GM19025 (cell line): ENCODE data around the gene SF1.
"Not testable (repeated sequence)": the region's sequence is repeated elsewhere in the genome, so short reads cannot be mapped to it uniquely, and the experiment has no call there.

Experiments
- ATAC-seq: cut with Tn5 transposase; IDR thresholded peaks from one replicate; pipeline ENCODE4 v1.9.1; 2021; ENCODE audit warnings: mild to moderate bottlenecking, low read depth, moderate library complexity; ENCODE audit not compliant: unreplicated experiment

Gene SF1, protein sequence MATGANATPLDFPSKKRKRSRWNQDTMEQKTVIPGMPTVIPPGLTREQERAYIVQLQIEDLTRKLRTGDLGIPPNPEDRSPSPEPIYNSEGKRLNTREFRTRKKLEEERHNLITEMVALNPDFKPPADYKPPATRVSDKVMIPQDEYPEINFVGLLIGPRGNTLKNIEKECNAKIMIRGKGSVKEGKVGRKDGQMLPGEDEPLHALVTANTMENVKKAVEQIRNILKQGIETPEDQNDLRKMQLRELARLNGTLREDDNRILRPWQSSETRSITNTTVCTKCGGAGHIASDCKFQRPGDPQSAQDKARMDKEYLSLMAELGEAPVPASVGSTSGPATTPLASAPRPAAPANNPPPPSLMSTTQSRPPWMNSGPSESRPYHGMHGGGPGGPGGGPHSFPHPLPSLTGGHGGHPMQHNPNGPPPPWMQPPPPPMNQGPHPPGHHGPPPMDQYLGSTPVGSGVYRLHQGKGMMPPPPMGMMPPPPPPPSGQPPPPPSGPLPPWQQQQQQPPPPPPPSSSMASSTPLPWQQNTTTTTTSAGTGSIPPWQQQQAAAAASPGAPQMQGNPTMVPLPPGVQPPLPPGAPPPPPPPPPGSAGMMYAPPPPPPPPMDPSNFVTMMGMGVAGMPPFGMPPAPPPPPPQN

GRCh38 chr11:64778473-64779298, at the start of gene SF1:
TSS of gene SF1 (minus strand) at chr11:64778542. CDS start at chr11:64778392, 150 bp downstream.
- peak; percentile 78 for ATAC-seq

- no peak for ATAC-seq
These were observed 49.1 kb upstream of the SF1 start for GRCh38 chr11:64827451-64827839.

GRCh38 chr11:64826578-64827450, 48.5 kb upstream of the SF1 start:
- ATAC-seq: no peak

GRCh38 chr11:64826062-64826461, 47.7 kb upstream of the SF1 start:
- no peak for ATAC-seq

DNA sequence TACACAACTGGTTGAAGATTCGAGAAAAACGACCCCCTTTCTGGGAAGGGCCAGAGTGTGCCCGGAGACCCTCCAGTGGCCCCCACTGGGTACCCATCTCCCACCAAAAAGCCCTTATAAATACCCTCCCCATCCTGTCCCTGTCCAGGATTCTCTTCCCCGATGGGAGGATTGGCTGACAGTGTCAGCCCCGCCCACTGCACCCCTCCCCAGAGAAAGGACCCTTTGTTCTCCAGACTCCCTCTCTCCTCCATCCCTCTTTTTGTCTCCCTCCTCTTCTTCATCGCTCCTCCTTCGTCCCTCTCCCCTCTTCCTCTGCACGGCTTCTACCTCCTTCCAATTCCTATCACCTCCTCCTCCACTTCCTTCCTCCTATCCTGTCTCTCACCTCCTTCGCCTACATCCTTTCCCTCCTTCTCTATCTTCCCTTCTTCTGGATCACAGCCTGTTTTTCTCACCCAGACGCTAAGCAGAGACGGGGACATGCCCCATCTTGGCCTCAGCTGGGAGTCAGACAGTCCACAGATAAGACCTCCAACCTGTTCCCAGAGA, 45.3 kb upstream of the SF1 start:
- no peak for ATAC-seq

- no peak for ATAC-seq
These were observed 39.1 kb upstream of the SF1 start for GRCh38 chr11:64817476-64817875.

GRCh38 chr11:64815433-64815832, 37.1 kb upstream of the SF1 start:
- not testable (repeated sequence) for ATAC-seq

DNA sequence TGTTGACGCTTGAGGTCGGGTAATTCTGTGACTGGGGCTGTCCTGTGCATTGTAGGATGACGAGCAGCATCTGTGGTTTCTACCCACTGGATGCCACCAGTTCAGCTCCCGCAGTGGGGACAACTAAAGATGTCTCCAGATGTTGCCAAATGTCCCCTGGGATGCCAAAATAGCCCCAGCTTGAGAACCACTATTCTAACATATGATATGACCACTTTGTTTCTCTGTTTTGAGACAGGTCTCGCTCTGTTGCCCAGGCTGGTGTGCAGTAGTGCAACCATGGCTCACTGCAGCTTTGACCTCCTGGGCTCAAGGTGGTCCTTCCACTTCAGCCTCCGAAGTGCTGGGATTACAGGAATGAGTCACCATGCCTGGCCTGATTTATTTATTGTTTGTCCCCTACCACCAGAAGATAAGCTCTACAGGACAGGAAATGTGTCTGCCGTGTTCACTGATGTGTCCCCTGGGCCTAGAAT, 36.4 kb upstream of the SF1 start:
- no peak for ATAC-seq

GRCh38 chr11:64813826-64814225, 35.5 kb upstream of the SF1 start:
- no peak for ATAC-seq

GRCh38 chr11:64810891-64811272, 32.5 kb upstream of the SF1 start:
- no peak for ATAC-seq

DNA sequence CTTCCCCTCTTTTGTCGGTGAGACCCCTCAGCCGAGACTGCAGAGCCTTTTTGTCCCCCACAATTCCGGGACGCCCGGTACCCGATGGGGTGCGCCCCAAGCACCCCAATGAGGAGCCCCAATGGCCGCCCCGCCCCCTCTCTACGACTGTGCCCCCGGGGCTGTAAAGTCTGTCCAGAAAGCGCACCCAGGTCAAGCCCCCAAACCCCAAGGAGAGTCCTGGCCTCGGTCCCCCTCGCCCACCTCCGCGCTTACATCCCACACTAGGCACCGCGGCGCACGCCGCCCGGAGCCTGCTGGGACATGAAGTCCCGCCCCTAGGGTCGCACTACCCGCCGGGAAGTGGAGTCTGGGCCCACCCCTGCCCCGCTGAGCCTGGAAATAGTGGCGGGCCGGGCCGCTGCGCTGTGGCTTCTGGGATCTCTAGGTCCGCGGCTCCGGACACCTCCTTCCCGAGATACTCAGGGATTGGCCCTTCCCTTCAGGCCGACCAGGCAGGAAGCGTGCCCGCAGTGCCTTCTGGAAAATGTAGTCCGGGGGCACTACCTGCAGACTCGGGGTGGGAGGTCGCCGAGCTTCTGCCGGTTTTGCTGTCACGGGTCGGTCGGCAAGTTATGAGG, 32.0 kb upstream of the SF1 start, which contains the start of gene MEN1:
TSS of gene MEN1 (minus strand) at position 281 of the 620 bp plus-strand sequence. CDS start 442 bp downstream, outside the sequence.
- ATAC-seq: peak; percentile 64

- ATAC-seq: no peak
These were observed 31.5 kb upstream of the SF1 start for GRCh38 chr11:64809781-64810241.

GRCh38 chr11:64805481-64805880, 27.1 kb upstream of the SF1 start:
- ATAC-seq: no peak

DNA sequence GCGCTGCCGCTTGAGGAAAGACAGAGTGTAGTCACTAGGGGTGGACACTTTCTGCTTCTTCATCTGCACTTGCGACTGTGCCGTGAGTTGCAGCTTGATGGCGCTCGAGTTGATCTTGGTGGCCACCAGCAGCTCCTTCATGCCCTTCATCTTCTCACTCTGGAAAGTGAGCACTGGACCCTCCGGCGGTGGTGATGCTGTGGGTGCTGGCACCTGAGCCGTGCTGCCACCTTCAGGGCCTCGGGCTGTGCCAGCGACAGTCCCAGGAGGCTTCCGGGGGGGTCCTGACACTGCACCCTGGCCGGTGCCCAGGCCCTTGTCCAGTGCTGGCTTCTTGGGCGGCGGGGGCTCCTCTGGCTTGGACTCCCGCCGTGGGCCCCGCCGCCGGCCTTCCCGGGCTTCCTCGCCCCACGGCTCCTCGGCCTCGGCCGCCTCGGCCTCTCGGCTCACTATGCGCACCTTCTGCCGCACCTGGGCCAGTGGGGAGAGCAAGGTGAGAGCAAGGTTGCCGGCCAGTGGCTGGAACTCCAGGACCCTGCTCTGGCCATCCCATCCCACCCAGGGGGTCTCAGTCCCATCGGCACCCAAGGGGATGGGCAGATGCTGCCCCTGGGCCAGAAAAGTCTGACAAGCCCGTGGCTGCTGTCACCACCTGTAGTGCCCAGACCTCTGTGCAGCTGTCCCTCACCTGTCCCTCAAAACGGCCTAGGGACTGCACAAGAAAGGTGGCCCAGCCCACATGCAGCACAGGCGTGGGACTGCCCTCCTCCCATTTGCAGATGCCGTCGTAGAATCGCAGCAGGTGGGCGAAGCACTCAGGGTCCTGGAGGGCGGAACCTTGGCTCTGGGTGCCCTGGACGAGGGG, 26.2 kb upstream of the SF1 start:
- ATAC-seq: no peak

- ATAC-seq: no peak
These were observed 25.6 kb upstream of the SF1 start for GRCh38 chr11:64803846-64804345.

DNA sequence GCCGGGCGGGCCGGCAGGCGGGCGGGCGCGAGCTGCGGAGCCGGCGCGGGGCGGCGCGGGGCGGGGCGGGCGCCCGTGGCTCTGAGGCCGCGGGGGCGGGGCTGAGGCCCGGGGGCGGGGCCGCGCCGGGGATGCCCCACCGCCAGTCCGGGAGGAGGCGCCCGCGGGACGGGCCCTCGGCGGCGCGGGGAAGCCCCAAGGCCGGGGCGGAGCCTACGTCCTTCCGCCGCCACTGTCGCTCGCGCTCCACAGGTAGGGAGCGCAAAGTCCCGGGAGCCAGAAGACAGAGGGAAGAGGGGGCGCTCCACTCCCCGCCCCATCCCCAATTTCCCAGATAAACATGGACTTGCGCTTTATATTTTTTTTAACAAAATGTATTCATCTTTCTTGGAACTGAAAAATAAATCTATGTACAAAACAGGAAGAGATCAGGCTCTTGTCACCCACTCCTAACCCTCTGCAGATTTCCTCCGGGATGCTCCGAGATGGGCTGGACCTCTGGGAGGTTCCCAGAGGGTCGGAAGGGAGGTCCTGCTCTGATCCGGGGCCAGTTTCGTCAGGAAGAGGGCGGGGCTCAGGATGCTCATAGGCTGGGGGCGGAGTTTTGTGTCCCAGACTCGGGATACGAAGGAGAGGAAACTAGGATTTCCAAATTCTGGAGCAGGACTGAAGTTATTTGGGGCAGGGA, 25.0 kb upstream of the SF1 start, which contains the start of gene MAP4K2:
TSS of gene MAP4K2 (minus strand) at position 57 of the 688 bp plus-strand sequence. CDS start 65 bp downstream, outside the sequence.
- peak; percentile 58 for ATAC-seq
